Activated CD8-positive, alpha-beta memory T cell treated with anti-CD3 and anti-CD28 coated beads, Interleukin-2, amount 50 U/mL, for 48 hours (primary cell): ENCODE results near the gene TTLL11.
"Not testable (repeated sequence)": the region's sequence is repeated elsewhere in the genome, so short reads cannot be mapped to it uniquely, and the experiment has no call there.

Experiments used
- DNase-seq: peaks from one replicate; pipeline ENCODE4 v3.0.0-alpha.2; 2020

The TTLL11 gene

GRCh38 chr9:122040561-122041242 lies 52.4 kb downstream of the TTLL11 start:
- no peak for DNase-seq

GRCh38 chr9:122039234-122039633 lies 53.9 kb downstream of the TTLL11 start:
- DNase-seq: no peak

GRCh38 chr9:122036988-122037387 lies 56.1 kb downstream of the TTLL11 start:
- no peak for DNase-seq

- DNase-seq: no peak
Observed at GRCh38 chr9:122036408-122036807, 56.7 kb downstream of the TTLL11 start.

GRCh38 chr9:122033775-122034373 lies 59.2 kb downstream of the TTLL11 start:
- DNase-seq: no peak

GRCh38 chr9:122032346-122032745 lies 60.8 kb downstream of the TTLL11 start:
- DNase-seq: no peak

- no peak for DNase-seq
Observed at GRCh38 chr9:122031776-122032175, 61.3 kb downstream of the TTLL11 start.

- DNase-seq: no peak
Observed at GRCh38 chr9:122031157-122031556, 62.0 kb downstream of the TTLL11 start.

GRCh38 chr9:122030357-122030756 lies 62.8 kb downstream of the TTLL11 start:
- DNase-seq: no peak

- no peak for DNase-seq
Observed at GRCh38 chr9:122029898-122030297, 63.2 kb downstream of the TTLL11 start.

GRCh38 chr9:122028089-122028488 lies 65.0 kb downstream of the TTLL11 start:
- DNase-seq: no peak

GRCh38 chr9:122020398-122020797 lies 72.7 kb downstream of the TTLL11 start:
- DNase-seq: no peak

- DNase-seq: no peak
Observed at GRCh38 chr9:122016744-122017143, 76.4 kb downstream of the TTLL11 start.

GRCh38 chr9:122016309-122016708 lies 76.8 kb downstream of the TTLL11 start:
- no peak for DNase-seq

GRCh38 chr9:122015170-122015821 lies 77.8 kb downstream of the TTLL11 start:
- DNase-seq: no peak

GRCh38 chr9:122011818-122012498 lies 81.2 kb downstream of the TTLL11 start:
- DNase-seq: no peak

- DNase-seq: no peak
Observed at GRCh38 chr9:122008559-122008958, 84.5 kb downstream of the TTLL11 start.

- no peak for DNase-seq
Observed at GRCh38 chr9:122007837-122008236, 85.3 kb downstream of the TTLL11 start.

- DNase-seq: no peak
Observed at GRCh38 chr9:122005597-122005996, 87.5 kb downstream of the TTLL11 start.

GRCh38 chr9:122004589-122004988 lies 88.5 kb downstream of the TTLL11 start:
- no peak for DNase-seq

- no peak for DNase-seq
Observed at GRCh38 chr9:122001491-122002201, 91.5 kb downstream of the TTLL11 start.

GRCh38 chr9:122000526-122000925 lies 92.6 kb downstream of the TTLL11 start:
- DNase-seq: not testable (repeated sequence)

GRCh38 chr9:121999556-121999955 lies 93.6 kb downstream of the TTLL11 start:
- DNase-seq: no peak
